Measurements from ENCODE around the gene GSG1L.

The GSG1L gene

GRCh38 chr16:28092721-28093384, 29.3 kb upstream of the GSG1L start:
- no peak overlapping the region for H3K27ac ChIP-seq (ENCODE audit: low read depth in 2 of 2, low read length in 2 of 2)
- no peaks in the 10 kb centered on the region for H3K4me1 ChIP-seq (ENCODE audit: control insufficient read depth in 2 of 2, insufficient read depth in 2 of 2, low read length in 2 of 2)

DNA sequence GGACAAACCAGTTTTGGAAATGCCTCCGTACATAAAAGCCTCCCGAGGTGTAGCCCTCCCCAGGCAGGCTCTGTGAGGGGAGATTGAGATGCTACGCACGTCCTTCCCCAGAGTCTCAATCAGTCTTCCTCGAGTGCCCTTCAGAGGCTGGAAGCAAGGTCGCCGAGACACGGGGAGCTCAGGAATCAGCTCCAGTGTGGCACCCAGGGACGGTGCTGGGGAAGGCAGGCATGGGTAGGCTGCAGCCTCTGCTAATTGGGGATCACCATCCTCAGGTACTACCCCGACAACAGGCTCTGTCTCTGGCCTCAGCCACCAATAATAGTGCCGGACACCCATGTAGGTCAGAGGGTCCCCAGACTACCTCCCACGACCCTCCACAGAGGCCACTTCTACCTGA, 28.1 kb upstream of the GSG1L start:
- Histone ChIP-seq H3K4me3 (ENCODE audit: low read length in 2 of 2) (no peak overlapping the region), H3K27ac (ENCODE audit: low read depth in 2 of 2, low read length in 2 of 2) (no peak overlapping the region), H3K9ac (ENCODE audit: low read depth in 1 of 2, low read length in 2 of 2) (no peak overlapping the region), H3K27me3 (ENCODE audit: control insufficient read depth in 2 of 2, insufficient read depth in 2 of 2, low read length in 2 of 2) (no peaks in the 10 kb centered on the region), H3K36me3 (ENCODE audit: control insufficient read depth in 2 of 2, insufficient read depth in 2 of 2, low read length in 2 of 2) (peaks cover under 1 to 2% of the 10 kb centered on the region in 2 donors), H3K9me3 (ENCODE audit: control insufficient read depth in 2 of 2, low read length in 2 of 2) (no peaks in the 10 kb centered on the region), H3K4me1 (ENCODE audit: control insufficient read depth in 2 of 2, insufficient read depth in 2 of 2, low read length in 2 of 2) (no peaks in the 10 kb centered on the region)

More at GRCh38 chr16:28092721-28093384, 29.3 kb upstream of the GSG1L start:
- Histone ChIP-seq H3K27me3 (ENCODE audit: control insufficient read depth in 2 of 2, insufficient read depth in 2 of 2, low read length in 2 of 2) (no peaks in the 10 kb centered on the region), H3K9me3 (ENCODE audit: control insufficient read depth in 2 of 2, low read length in 2 of 2) (no peaks in the 10 kb centered on the region), H3K4me3 (ENCODE audit: low read length in 2 of 2) (no peak overlapping the region), H3K36me3 (ENCODE audit: control insufficient read depth in 2 of 2, insufficient read depth in 2 of 2, low read length in 2 of 2) (peaks cover 10 to 13% of the 10 kb centered on the region in 2 donors), H3K9ac (ENCODE audit: low read depth in 1 of 2, low read length in 2 of 2) (no peak overlapping the region)

DNA sequence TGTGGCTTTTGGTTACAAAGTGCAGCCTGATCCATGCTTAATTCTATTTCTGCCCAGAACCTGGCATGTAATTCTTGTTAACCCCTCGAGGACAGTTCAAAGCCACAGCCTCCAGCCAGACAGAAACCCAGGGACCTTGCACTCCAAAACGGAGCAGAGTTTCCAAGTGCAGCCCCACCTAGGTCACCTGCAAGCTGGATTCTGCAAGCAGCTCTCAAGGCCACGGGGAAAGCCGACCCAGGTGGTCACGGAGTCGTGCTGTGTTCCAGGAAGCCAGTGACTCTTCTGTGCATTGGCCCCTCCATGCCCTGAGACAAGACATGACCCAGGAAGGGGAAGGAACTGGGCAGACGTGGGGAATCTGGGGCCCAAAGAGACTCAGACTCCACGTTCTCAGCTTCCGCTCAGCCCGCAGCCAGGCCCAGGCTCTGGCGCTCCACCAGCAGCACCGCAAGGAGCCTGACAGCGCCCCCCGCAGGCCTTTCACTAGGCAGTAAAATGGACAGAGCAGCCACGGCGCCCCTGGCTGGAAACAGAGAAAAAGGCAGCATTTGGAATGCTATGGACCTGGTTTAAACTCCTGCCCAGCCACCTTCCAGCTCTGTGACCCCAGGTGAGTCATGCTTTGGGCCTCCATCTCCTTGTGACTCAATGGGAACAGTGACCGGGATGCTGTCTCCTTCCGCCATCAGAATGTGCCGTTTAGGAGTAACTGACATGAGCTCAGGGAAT, 27.3 kb upstream of the GSG1L start:
- Histone ChIP-seq H3K4me3 (ENCODE audit: low read length in 2 of 2) (no peak overlapping the region), H3K27me3 (ENCODE audit: control insufficient read depth in 2 of 2, insufficient read depth in 2 of 2, low read length in 2 of 2) (no peaks in the 10 kb centered on the region), H3K9me3 (ENCODE audit: control insufficient read depth in 2 of 2, low read length in 2 of 2) (no peaks in the 10 kb centered on the region), H3K9ac (ENCODE audit: low read depth in 1 of 2, low read length in 2 of 2) (no peak overlapping the region), H3K27ac (ENCODE audit: low read depth in 2 of 2, low read length in 2 of 2) (no peak overlapping the region), H3K4me1 (ENCODE audit: control insufficient read depth in 2 of 2, insufficient read depth in 2 of 2, low read length in 2 of 2) (no peaks in the 10 kb centered on the region), H3K36me3 (ENCODE audit: control insufficient read depth in 2 of 2, insufficient read depth in 2 of 2, low read length in 2 of 2) (no peaks in the 10 kb centered on the region)

GRCh38 chr16:28089992-28090365, 26.5 kb upstream of the GSG1L start:
- Histone ChIP-seq H3K4me1 (ENCODE audit: control insufficient read depth in 2 of 2, insufficient read depth in 2 of 2, low read length in 2 of 2) (no peaks in the 10 kb centered on the region), H3K27ac (ENCODE audit: low read depth in 2 of 2, low read length in 2 of 2) (no peak overlapping the region), H3K9ac (ENCODE audit: low read depth in 1 of 2, low read length in 2 of 2) (no peak overlapping the region), H3K9me3 (ENCODE audit: control insufficient read depth in 2 of 2, low read length in 2 of 2) (no peaks in the 10 kb centered on the region), H3K27me3 (ENCODE audit: control insufficient read depth in 2 of 2, insufficient read depth in 2 of 2, low read length in 2 of 2) (no peaks in the 10 kb centered on the region), H3K36me3 (ENCODE audit: control insufficient read depth in 2 of 2, insufficient read depth in 2 of 2, low read length in 2 of 2) (no peaks in the 10 kb centered on the region), H3K4me3 (ENCODE audit: low read length in 2 of 2) (no peak overlapping the region)

DNA sequence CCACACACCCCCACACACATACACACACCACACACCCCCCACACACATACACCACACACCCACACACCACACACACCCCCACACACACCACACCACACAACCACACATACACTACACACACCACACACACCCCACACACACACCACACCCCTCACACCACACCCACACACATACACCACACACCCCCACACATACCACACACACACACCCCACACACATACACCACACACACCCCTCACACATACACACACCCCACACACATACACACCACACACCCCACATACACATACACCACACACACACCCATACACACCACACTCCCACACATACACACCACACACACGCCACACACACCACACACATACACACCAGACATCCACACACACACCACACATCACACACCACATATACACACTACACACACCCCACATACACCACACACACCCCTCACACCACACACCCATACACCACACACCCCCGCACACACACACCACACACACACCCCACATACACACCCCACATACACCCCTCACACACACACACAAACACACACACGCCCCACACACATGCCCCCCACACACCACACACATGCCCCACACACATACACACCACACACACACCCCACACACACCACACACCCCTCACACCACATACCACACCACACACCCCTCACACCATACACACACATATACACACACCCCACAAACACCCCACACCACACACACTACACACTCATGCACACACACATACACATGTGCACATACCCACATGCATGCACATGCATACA, 25.9 kb upstream of the GSG1L start:
- no peaks in the 10 kb centered on the region for H3K27me3 ChIP-seq (ENCODE audit: control insufficient read depth in 2 of 2, insufficient read depth in 2 of 2, low read length in 2 of 2)
- H3K4me1 ChIP-seq (ENCODE audit: control insufficient read depth in 2 of 2, insufficient read depth in 2 of 2, low read length in 2 of 2): no peaks in the 10 kb centered on the region
- no peak overlapping the region for H3K4me3 ChIP-seq (ENCODE audit: low read length in 2 of 2)
- no peaks in the 10 kb centered on the region for H3K9me3 ChIP-seq (ENCODE audit: control insufficient read depth in 2 of 2, low read length in 2 of 2)
- no peak overlapping the region for H3K27ac ChIP-seq (ENCODE audit: low read depth in 2 of 2, low read length in 2 of 2)
- H3K9ac ChIP-seq (ENCODE audit: low read depth in 1 of 2, low read length in 2 of 2): no peak overlapping the region
- no peaks in the 10 kb centered on the region for H3K36me3 ChIP-seq (ENCODE audit: control insufficient read depth in 2 of 2, insufficient read depth in 2 of 2, low read length in 2 of 2)

- no peak overlapping the region for H3K27ac ChIP-seq (ENCODE audit: low read depth in 2 of 2, low read length in 2 of 2)
- no peak overlapping the region for H3K4me3 ChIP-seq (ENCODE audit: low read length in 2 of 2)
- no peaks in the 10 kb centered on the region for H3K27me3 ChIP-seq (ENCODE audit: control insufficient read depth in 2 of 2, insufficient read depth in 2 of 2, low read length in 2 of 2)
- H3K4me1 ChIP-seq (ENCODE audit: control insufficient read depth in 2 of 2, insufficient read depth in 2 of 2, low read length in 2 of 2): peaks cover 0 to 1% of the 10 kb centered on the region in 2 donors
- H3K9me3 ChIP-seq (ENCODE audit: control insufficient read depth in 2 of 2, low read length in 2 of 2): no peaks in the 10 kb centered on the region
- H3K36me3 ChIP-seq (ENCODE audit: control insufficient read depth in 2 of 2, insufficient read depth in 2 of 2, low read length in 2 of 2): no peaks in the 10 kb centered on the region
- no peak overlapping the region for H3K9ac ChIP-seq (ENCODE audit: low read depth in 1 of 2, low read length in 2 of 2)
These were observed 24.3 kb upstream of the GSG1L start for GRCh38 chr16:28087675-28088300.

GRCh38 chr16:28087140-28087660, 23.7 kb upstream of the GSG1L start:
- no peak overlapping the region for H3K9ac ChIP-seq (ENCODE audit: low read depth in 1 of 2, low read length in 2 of 2)
- H3K4me1 ChIP-seq (ENCODE audit: control insufficient read depth in 2 of 2, insufficient read depth in 2 of 2, low read length in 2 of 2): peaks cover 0 to 5% of the 10 kb centered on the region in 2 donors
- no peak overlapping the region for H3K4me3 ChIP-seq (ENCODE audit: low read length in 2 of 2)
- H3K27ac ChIP-seq (ENCODE audit: low read depth in 2 of 2, low read length in 2 of 2): no peak overlapping the region
- no peaks in the 10 kb centered on the region for H3K9me3 ChIP-seq (ENCODE audit: control insufficient read depth in 2 of 2, low read length in 2 of 2)
- H3K27me3 ChIP-seq (ENCODE audit: control insufficient read depth in 2 of 2, insufficient read depth in 2 of 2, low read length in 2 of 2): no peaks in the 10 kb centered on the region
- H3K36me3 ChIP-seq (ENCODE audit: control insufficient read depth in 2 of 2, insufficient read depth in 2 of 2, low read length in 2 of 2): no peaks in the 10 kb centered on the region

- H3K4me3 ChIP-seq (ENCODE audit: low read length in 2 of 2): no peak overlapping the region
- H3K27ac ChIP-seq (ENCODE audit: low read depth in 2 of 2, low read length in 2 of 2): no peak overlapping the region
- H3K9ac ChIP-seq (ENCODE audit: low read depth in 1 of 2, low read length in 2 of 2): no peak overlapping the region
- no peaks in the 10 kb centered on the region for H3K27me3 ChIP-seq (ENCODE audit: control insufficient read depth in 2 of 2, insufficient read depth in 2 of 2, low read length in 2 of 2)
- peaks cover 0 to 5% of the 10 kb centered on the region in 2 donors for H3K4me1 ChIP-seq (ENCODE audit: control insufficient read depth in 2 of 2, insufficient read depth in 2 of 2, low read length in 2 of 2)
- no peaks in the 10 kb centered on the region for H3K36me3 ChIP-seq (ENCODE audit: control insufficient read depth in 2 of 2, insufficient read depth in 2 of 2, low read length in 2 of 2)
- H3K9me3 ChIP-seq (ENCODE audit: control insufficient read depth in 2 of 2, low read length in 2 of 2): no peaks in the 10 kb centered on the region
These were observed 22.9 kb upstream of the GSG1L start for GRCh38 chr16:28086186-28087139.

Measured in mucosa of rectum (tissue), 2 donors.